Endothelial cell (in vitro differentiated cells): Measurements from ENCODE around the gene SPDYE5. TPM values are rescaled to one million over a fixed set of nuclear protein-coding genes. Genes with fewer than 3 reads are reported as not detected.

Experiments used
- DNase-seq: peaks from one replicate; pipeline ENCODE4 v3.0.0; 2021; ENCODE audit warnings: low spot score
- H3K27ac Mint-ChIP-seq: one replicate; pipeline ENCODE4 v1.8.0; 2021; ENCODE audit warnings: mixed read lengths, inconsistent platforms; ENCODE audit not compliant: unreplicated experiment
- H3K27me3 Mint-ChIP-seq: one replicate; pipeline ENCODE4 v1.8.0; 2021; ENCODE audit warnings: mild to moderate bottlenecking, moderate library complexity, mixed read lengths, inconsistent platforms; ENCODE audit not compliant: unreplicated experiment
- H3K36me3 Mint-ChIP-seq: one replicate; pipeline ENCODE4 v1.8.0; 2021; ENCODE audit warnings: mild to moderate bottlenecking, low read depth, mixed read lengths, inconsistent platforms; ENCODE audit not compliant: unreplicated experiment
- H3K4me1 Mint-ChIP-seq: one replicate; pipeline ENCODE4 v1.8.0; 2021; ENCODE audit warnings: mild to moderate bottlenecking, mixed read lengths, inconsistent platforms; ENCODE audit not compliant: unreplicated experiment
- H3K4me3 Mint-ChIP-seq: one replicate; pipeline ENCODE4 v1.8.0; 2021; ENCODE audit warnings: mild to moderate bottlenecking, mixed read lengths, inconsistent platforms; ENCODE audit not compliant: unreplicated experiment
- H3K9me3 Mint-ChIP-seq: one replicate; pipeline ENCODE4 v1.8.0; 2021; ENCODE audit warnings: mixed read lengths, inconsistent platforms; ENCODE audit not compliant: unreplicated experiment
- total RNA-seq: library from RNA; stranded (reverse); fragmentation: NEBNext Ultra II Directional; extraction: Animal tissue kit (Norgen Biotek cat#: 25700); gene quantifications from one replicate; pipeline ENCODE4 v1.2.1, GENCODE V29; 2021; ENCODE audit not compliant: unreplicated experiment
- TF ChIP-seq, protein P1 (sequence below): fragments of 200-600 bp; sonication (generic); IDR thresholded peaks from one replicate; pipeline ENCODE4 v1.5.0; 2021; ENCODE audit warnings: antibody characterized with exemption; ENCODE audit not compliant: unreplicated experiment

SPDYE5 gene
- total RNA-seq, 1 donor from 2014 or later, result not detected

DNA sequence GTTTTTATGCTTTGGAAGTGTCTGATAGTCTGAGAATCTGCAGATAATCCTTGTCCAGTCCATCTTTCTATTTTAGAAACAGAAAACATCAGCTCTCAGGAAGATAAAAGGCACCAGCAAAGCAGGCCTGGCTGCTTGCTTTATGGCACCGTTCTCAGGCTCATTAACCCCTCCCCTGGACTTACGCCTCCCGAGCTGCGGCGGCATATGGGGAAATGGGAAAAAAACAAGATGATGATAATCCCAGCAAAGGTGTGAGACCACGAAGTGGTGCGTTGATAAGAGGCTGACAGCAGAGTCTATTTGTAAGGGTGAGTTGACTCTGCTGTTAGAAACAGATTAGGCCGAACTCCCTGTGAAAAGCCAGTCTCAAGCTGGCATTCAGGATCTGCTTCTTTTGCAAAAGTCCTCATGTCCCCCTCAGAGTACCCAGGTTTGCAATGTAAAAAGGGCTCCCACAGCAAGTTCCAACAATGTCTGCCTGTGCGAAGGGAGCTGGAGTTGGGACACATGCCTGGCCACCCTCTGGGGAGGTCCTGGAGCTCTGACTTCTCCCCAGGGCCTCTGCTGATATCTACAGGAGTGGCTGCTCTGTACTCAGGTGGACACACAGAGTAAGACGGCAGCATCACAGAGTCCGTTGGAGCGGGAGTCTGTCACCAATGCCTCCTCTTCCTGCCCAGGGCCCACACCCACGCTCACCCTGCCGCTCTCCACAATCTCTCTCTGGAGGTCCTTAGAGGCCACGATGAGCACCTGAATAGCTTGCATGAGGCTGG, 54.3 kb downstream of the SPDYE5 start:
- H3K27me3 Mint-ChIP-seq, result no peaks in the 10 kb centered on the region
- H3K4me3 Mint-ChIP-seq, result no peak overlapping the region
- H3K9me3 Mint-ChIP-seq, result no peaks in the 10 kb centered on the region
- TF ChIP-seq, protein P1, sequence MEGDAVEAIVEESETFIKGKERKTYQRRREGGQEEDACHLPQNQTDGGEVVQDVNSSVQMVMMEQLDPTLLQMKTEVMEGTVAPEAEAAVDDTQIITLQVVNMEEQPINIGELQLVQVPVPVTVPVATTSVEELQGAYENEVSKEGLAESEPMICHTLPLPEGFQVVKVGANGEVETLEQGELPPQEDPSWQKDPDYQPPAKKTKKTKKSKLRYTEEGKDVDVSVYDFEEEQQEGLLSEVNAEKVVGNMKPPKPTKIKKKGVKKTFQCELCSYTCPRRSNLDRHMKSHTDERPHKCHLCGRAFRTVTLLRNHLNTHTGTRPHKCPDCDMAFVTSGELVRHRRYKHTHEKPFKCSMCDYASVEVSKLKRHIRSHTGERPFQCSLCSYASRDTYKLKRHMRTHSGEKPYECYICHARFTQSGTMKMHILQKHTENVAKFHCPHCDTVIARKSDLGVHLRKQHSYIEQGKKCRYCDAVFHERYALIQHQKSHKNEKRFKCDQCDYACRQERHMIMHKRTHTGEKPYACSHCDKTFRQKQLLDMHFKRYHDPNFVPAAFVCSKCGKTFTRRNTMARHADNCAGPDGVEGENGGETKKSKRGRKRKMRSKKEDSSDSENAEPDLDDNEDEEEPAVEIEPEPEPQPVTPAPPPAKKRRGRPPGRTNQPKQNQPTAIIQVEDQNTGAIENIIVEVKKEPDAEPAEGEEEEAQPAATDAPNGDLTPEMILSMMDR, result no peak
- H3K4me1 Mint-ChIP-seq, result no peaks in the 10 kb centered on the region
- H3K36me3 Mint-ChIP-seq, result peaks cover 28% of the 10 kb centered on the region
- no peak overlapping the region for H3K27ac Mint-ChIP-seq
- DNase-seq, result no peak

Other genes with a start within 250 kb of the SPDYE5 start
- 7.4 TPM for gene TRIM73, start 96.7 kb upstream of the SPDYE5 start, total RNA-seq
- gene POM121C, start 6.0 kb upstream of the SPDYE5 start, total RNA-seq, result 66.4 TPM
- gene HIP1, start 246.6 kb downstream of the SPDYE5 start, total RNA-seq, result 49.3 TPM